ENCODE results near the gene LARP4.

The LARP4 gene

DNA sequence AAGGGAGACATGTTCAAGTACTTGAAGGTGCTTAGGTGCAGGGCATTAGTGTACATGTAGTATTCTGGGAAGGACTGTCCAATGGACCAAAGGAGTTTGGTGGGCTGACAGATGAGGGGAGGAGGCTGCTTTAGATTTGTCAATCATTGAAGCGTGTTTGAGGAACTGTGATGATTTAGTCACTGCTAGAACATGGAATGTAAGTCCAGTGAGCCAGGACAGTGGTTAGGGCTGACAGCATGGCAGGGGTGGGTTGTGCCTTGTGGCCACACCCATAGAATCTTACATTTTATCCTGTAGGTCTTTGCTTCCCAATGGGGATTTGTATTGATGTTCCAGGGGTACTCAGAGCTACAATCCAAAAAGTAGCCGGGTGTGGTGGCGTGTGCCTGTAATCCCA lies 128.7 kb downstream of the LARP4 start:
- DNase-seq = no peak
